Stimulated activated naive CD4-positive, alpha-beta T cell treated with Interleukin-2 at 50 U/mL for 16 hours (primary cell): ENCODE data around the gene TBC1D22A.

Source experiments
- DNase-seq: peaks from one replicate; lab custom pipeline; 2025; lab: John Stamatoyannopoulos, UW

The TBC1D22A gene

DNA sequence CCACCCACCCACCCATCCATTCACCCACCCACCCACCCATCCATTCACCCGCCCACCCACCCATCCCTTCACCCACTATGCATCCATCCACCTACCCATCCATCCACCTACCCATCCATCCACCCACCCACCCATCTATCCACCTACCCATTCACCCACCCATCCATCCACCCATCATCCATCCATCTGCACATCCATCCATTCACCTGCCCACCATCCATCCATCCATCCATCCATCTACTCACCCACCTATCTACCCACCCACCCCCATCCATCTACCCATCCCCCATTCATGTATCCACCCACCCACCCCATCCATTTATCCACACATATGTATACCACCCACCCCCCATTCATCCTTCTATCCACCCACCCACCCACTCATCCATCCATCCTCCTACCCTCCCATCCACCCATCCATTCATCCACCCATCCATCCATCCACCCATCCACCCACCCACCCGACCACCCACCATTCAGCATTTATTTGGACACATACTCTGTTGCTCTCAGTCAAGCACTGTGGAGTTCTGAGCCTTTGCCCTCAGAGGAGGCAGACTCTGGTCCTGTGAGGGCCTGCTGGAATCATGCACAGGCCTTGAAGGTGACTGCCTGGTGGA is 380.1 kb downstream of the TBC1D22A start:
- DNase-seq, result no peak

DNA sequence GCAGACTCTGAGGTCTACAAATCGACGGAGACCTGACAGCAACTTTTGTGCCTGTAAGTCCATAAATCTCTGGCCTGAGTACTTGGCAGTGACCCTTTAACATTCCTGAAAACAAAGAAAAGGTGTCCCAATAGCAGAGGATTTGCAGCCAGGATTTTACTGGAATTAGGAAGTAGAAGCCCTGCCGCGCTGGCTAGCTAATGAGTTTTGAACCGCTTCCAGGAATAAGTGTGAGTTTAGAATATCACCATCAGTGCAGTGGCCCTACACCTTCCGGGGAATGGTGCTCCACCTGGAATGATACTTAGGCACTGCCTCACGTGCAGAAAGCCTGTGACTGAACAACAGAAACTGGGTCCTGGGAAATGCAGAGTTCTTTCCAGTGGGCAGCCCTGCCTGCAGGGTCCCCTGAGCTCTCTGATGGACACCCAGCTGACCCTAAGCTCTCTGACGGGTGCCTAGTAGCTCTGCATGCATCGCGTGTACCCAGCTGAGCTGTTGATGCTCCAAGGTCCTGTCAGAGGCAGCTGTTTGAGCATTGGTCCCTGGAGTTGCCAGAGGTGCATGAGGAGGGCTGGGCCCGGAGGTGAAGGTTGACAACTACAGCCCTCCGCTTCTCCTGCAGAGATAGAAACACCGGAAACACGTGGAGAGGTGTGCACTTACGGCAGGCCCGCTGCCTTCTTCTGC is 380.9 kb downstream of the TBC1D22A start:
- no peak for DNase-seq

DNA sequence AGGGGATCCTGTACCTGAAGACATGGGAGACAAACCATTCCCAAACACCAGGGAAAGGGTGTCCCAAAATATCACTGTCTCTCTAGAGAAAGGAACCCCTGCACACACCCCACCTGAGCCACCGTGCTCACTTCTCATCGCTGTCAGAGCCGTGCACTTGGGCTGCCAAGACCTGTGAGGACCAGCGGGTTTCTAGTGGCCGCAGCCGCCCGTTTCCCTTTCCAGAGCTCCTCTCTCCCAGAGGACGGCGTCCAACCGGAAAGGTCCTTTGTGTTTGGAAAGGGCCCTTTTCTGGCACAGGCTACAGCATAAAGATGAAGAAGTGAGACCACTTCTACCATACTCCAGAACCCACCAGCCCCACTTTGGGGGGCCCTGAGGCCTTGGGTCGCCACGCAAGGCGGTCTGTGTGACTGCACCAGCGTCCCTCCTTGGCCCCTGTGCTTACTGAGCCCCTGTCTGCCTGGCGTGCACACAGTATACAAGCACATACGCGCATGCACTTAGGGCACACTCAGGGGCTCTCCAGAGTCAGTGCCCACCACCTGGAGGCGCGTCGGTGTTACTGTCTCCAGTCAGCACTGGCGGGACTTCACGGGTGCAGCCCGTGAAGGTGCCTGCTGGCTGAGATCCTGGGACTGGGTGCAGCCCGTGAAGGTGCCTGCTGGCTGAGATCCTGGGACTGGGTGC is 381.8 kb downstream of the TBC1D22A start:
- DNase-seq, result no peak

DNA sequence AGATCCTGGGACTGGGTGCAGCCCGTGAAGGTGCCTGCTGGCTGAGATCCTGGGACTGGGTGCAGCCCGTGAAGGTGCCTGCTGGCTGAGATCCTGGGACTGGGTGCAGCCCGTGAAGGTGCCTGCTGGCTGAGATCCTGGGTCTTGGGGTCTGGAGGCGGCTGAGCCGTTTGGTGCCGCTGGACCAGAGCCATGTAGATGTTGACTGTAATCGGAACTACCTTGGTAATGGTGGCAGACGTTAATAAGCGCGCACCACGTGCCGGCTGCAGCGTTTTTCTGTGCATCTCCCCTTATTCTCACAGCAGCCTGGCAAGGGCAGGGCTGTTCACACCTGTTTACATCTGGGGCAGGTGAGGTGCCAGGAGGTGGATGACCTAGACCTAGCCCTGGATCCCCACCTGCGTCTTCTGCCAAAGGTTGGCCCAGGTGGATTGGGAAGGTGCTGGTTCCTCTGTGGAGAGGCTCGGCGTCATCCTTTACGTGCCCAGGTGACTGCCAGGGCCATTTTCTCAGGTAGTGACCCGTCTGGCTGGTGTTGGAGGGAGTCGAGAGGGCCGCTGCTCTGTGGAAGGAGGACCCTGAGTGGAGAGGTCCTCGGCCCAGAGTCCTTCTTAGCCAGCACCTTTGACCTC is 382.5 kb downstream of the TBC1D22A start:
- DNase-seq, result no peak

DNA sequence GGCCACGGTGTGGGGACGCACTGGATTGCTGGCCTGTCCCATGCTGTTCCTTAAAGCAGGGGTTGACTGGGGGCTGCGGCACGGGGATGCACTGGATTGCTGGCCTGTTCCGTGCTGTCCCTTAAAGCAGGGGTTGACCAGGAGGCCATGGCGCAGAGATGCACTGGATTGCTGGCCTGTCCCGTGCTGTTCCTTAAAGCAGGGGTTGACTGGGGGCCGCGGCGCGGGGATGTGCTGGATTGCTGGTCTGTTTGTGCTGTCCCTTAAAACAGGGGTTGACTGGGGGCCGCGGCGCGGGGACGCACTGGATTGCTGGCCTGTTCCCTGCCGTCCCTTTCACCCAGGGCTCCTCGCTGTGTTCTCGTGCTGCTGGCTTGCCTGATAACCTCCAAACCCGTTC is 383.4 kb downstream of the TBC1D22A start:
- no peak for DNase-seq

DNA sequence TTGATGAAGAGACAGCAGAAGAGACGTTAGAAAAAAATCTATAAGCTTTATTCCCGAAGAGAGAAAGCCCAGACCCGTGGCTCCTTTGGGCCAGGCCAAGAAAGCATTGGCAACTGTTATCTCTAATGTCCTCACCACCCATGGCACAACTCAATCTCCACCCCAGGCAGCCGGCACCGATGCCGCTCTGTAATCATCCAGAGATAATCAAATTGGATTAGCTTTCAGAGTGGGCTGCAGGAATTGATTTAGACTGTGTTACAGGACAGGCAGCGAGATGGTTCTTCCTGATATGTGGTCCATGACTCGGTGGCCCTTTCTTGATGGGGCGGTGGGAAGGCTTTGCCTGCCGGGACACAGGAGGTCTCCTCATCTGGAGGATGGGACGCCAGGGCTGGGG is 383.9 kb downstream of the TBC1D22A start:
- DNase-seq, result no peak

DNA sequence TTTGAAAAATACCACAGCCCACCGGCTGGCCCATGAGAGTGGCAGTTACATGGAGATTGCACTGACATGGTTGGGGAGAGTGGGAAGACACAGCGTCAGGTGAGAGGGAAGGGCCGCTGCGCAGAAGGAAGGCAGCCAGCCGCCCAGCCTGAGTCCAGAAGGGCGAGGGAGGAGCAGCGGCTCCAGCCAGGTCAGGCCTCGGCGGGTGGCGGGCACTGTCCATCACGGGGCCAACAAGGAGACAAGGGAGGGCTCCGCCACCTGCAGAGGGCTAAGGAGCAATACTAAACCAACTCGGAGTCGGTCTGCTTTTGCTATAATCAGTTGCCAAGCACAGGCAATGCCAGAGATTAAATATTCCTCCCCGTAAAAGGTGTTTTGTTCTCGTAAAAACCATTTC is 384.5 kb downstream of the TBC1D22A start:
- DNase-seq, result no peak

DNA sequence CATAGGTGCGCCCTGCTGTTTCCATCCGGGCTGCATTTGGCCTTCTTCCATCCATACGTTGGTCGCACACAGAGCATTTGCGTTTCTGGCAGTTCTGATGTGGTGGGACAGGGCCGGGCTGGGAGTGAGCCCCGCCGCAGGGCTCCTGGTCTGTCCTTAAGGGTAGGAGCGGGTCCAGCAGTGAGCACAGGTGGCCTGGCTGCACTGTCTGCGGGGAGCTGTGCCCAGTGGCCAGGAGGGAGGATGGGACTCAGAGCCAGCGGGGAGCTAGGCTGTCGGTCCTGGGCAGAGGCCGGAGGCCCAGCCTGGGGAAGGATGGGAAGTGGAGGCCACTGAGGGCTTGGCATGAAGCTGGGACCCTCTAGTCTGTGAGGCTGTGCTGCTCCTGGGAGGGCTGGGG is 385.1 kb downstream of the TBC1D22A start:
- DNase-seq, result no peak

DNA sequence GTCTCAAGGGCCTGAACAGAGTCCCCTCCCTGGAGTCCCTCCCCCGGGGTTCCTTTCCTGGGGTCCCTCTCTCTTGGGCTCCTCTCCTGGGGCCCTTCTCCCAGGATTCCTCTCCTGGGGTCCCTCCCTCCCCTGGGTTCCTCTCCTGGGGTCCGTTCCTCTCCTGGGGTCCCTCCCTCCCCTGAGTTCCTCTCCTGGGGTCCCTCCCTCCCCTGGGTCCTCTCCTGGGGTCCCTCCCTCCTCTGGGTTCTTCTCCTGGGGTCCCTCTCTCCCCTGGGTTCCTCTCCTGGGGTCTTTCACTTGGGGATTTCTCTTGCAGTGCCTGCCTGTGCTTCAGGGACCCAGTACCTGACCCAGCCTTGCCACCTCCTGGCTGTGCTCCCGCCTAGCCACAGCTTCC is 386.1 kb downstream of the TBC1D22A start:
- no peak for DNase-seq

DNA sequence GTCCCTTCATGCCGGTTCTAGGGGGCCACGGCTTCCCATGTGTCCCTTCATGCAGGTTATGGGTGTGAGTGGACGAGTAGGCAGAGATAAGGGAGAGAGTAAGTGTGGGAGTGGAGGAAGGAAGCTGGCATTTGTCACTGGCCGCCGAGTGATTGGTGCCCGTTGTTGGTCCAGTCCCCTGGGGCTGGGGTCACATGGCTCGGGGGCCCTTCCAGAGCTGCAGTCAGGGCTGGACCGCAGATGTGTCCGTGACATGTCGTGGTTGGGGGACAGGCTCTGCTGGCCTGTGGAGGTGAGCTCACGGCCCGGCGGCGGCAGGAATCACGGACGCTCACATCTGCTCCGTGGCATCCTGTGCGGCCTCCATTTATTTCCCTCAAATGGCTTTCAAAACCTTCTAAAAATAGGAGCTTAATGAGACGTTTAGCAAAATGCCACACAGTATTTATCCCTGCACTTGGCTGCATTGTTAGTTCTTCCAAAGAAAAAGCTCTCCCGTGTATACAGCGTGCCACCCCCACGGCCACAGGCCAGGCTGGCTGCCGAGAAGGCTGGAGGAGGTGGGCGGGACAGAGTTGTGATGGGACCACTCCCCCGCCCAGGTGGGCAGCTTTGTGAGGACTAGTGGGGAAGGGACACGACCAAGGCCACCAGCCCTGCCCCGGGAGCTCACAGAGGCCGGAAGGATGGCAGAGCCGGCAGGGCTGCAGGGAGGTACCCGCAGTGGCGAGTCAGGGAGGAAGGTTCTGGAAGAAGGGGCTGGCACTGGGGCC is 386.7 kb downstream of the TBC1D22A start:
- DNase-seq, result no peak

DNA sequence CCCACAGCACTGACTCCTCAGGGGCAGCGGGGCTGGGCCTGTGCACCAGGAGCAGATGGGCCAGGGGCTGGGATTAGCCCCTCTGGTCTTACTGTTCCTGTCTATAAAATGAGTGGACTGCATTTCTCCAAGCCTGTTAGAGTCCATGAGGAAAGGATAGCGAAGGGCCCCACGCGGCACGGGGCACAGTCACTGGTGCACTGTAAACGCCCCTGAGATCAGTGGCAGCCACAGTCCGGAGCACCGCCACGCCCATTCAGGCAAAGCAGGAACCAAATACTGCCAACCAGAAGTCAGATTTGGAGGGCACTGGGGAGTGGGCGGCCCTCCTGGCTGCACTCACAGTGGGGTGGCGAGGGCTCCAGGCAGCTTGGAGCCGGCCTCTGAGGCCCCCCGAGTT is 387.5 kb downstream of the TBC1D22A start:
- DNase-seq, result no peak

DNA sequence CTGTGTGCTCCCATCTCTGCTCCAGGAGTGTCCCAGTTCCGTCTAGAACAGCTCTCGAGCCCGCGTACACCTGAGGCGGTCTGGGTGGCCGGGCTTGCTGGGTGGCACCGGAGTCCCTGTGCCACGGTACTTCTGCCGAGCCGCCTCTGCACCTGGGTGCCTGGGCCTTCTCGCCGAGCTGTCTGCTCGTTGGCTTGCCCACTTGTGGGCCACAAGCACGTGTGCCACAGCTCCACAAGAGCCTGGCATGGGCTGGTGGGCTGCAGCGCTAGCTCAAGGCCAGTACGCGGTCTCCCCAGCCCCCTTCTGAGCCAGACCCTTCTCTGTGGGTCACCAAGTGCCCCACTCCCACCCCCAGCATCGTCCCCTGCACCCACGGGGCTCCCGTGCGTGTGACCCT is 388.0 kb downstream of the TBC1D22A start:
- no peak for DNase-seq

DNA sequence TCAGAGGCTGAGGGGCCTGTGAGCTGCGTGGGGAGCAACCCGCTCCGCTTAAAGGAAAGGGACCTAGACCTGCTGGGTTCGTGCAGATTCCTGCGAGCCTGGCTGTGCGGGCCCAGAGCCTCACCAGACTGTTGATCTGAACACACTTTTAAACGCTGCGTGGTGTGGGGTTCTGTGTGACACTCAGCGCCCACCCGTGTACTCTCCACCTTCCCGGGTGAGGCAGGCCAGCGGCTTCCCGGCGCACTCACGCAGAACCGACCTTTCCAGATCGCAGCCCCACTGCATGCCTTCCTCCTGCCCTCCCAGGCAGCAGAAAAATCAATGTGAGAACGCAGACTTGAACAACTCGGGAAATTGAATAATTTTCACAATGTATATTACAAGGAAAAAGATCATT is 388.6 kb downstream of the TBC1D22A start:
- no peak for DNase-seq

DNA sequence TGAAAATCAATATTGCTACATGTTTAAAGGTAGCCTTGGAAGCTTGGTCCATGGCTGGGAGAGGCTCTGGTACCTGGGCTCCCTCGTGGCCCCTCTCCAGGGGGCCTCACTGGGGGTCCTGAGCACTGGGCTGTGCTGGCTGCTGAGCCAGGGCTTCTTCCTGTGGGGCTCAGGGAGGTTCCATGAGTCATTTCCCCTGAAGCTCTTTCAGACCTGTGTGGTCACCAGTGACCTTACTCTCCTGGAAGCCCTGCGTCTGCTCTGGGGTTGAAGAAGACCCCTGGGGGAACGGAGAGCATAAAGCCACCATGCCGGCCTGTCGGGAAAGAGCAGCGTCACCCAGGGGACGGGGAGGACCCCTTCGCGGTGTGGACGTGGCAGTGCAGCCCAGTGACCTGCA is 389.0 kb downstream of the TBC1D22A start:
- DNase-seq, result no peak

DNA sequence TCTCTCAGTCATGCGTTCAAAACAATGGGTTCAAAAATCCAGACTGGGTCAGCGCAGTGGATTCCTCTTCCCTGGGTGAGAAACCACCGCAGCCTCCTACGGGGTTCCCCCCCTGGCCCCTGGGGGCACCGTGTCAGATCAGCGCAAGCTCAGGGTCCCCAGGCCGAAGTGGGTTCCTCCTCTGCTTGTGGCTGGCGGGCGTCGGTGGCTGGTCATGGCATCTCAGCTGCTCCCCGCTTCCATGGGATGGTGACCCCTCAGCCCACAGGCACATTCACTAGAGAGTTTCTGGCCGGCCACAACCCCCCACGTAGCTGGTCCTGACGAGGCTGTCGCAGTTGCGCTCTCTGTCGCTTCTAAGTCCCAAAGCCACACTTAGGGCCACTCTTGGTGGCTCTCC is 389.8 kb downstream of the TBC1D22A start:
- DNase-seq, result no peak

DNA sequence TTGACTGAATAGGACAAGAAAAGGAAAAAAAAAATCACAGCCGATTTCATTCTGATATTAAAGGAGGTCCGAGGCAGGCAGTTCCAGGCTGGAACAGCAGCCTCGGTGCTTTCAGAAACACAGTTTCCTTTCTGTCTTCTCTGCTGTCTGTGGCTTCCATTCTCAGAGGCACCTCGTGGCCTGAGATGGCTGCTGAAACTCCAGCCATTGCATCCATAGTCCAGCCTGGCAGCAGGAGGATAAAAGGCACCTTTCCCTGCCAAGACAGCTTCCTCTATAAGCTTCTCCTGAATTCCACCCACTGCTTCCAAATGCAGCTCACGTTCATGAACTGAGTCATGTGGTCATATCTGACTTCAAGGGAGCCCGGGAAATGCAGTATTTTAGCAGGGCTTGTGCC is 390.5 kb downstream of the TBC1D22A start:
- no peak for DNase-seq

DNA sequence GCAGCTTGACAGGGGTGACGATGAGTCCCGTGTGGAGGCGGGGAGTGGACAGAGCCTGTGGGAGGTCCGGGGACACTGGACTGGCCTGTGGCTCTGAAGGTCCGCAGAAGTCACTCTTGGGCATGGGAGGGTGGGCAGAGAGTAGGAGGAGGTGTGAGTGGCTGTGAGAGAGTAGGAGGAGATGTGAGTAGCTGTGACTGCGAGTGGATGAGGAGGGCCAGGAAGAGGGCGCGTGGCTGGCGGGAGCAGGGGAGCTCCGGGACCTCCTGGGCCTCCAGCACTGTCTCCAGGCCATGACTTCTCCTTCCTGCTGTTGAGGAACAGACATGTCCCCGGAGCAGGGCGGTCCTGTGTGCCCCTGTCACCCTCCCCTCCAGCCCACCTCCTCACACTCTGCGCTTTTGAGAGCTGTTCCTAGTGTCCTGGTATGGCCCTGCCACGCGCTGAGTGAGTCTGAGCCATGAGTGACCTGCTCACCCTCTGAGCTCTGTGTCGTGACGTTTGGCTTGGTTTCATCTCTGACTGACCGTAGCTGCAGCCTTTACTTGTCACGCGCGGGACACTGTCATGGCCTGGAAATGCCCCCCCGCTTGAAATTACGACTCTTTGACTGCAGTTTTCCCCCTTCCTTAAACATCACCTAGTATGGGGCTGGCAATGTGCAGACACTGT is 391.5 kb downstream of the TBC1D22A start:
- DNase-seq, result no peak

DNA sequence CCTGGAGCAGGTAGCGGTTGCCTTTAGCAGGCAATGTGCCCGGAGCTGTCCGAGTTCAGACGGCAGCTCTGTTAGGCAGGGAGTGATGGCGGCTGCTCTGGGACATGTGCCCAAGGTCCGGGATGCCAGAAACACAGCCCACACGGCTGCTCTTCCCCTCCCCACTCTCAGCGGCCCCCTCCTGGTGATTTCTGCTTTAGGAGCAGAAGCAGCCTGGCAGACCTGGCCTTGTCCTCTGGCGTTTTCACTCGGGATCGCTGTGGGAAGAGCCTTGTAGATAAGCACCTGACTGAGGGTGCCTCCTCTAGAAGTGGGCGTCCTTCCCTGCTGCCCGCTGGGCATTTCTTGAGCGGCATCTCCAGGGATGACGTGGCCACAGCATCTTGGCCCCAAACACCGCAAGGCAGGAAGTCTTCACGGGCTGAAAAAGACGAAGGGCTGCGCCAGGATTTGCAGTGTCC is 392.2 kb downstream of the TBC1D22A start:
- no peak for DNase-seq

DNA sequence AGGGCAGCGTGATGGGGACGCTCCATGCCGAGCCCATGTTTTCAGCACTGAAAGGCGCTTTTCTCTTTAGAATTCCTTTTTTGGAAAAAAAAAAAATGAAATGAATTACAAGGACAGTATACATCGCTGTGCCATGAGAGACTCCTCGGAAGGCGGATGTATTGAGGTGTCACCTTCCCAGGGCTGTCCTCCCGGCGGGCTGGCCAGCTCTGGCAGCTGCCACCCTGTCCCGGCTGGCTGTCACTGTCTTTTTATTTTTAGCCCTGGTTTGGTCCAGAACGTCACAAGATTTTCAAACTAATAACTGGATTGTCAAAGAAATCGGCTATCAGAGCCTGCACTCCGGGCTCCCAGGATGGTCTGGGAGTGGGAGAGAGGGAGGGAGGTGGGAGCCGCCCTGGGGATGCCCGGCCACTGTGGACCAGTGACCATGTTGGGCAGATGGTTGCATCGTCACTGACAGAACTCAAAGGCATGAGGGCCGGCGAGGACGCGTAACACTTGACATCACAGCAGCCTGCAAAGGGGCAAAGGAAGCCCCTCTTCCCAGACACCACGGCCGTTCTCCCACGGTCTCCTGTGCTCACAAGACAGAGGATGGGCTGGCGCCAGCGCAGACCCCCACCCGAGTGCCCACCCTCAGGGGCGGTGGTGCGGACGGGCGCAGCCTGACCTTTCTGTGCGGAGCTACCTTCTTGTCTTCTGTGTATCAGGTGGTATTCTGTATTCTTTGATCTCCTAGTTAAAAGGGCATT is 392.9 kb downstream of the TBC1D22A start:
- DNase-seq, result no peak

DNA sequence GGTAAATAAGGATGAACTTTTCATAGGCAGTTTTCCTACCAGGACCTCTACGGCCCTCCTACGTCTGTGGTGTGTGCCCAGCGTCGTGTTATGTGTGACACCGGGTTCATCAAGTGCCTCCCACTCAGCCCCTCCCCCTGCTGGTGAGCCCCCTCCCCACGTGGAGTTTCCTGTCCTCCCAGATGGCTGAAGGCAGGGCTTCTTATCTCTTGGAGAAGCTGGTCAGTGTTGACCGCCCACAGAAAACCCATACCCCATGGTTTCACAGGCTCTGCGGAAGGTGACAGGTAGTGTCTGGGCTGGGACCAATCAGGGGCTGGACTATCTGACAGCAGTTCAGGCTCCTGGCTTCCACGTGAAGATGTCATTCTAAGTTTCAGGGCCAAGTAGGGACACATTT is 393.5 kb downstream of the TBC1D22A start:
- no peak for DNase-seq
